A549 (cell line): ENCODE data around the gene GJD3.

Experiments
- EHMT2 ChIP-seq: fragments of 200-600 bp; sonication (generic); IDR thresholded peaks from 2 replicates; pipeline ENCODE4 v1.6.1; 2016; ENCODE audit warnings: antibody characterized with exemption, low read depth, mild to moderate bottlenecking, moderate library complexity
- EP300 ChIP-seq, 2 experiments: fragments of >200 bp; sonication (Bioruptor Twin); formaldehyde crosslinking; IDR thresholded peaks; 2 replicates in 1 of 2; 3 replicates in 1 of 2; pipeline ENCODE4 v1.6.1; 2016 to 2017
- SREBF2 ChIP-seq: fragments of 450-650 bp; IDR thresholded peaks from 2 replicates; pipeline ENCODE4 v1.6.1; 2014; ENCODE audit warnings: mild to moderate bottlenecking, moderate library complexity
- ZNF302 ChIP-seq: fragments of 250-450 bp; sonication (Bioruptor Pico); IDR thresholded peaks from 2 replicates; pipeline ENCODE4 v1.9.0; 2021; ENCODE audit warnings: inconsistent platforms, mild to moderate bottlenecking, moderate library complexity

DNA sequence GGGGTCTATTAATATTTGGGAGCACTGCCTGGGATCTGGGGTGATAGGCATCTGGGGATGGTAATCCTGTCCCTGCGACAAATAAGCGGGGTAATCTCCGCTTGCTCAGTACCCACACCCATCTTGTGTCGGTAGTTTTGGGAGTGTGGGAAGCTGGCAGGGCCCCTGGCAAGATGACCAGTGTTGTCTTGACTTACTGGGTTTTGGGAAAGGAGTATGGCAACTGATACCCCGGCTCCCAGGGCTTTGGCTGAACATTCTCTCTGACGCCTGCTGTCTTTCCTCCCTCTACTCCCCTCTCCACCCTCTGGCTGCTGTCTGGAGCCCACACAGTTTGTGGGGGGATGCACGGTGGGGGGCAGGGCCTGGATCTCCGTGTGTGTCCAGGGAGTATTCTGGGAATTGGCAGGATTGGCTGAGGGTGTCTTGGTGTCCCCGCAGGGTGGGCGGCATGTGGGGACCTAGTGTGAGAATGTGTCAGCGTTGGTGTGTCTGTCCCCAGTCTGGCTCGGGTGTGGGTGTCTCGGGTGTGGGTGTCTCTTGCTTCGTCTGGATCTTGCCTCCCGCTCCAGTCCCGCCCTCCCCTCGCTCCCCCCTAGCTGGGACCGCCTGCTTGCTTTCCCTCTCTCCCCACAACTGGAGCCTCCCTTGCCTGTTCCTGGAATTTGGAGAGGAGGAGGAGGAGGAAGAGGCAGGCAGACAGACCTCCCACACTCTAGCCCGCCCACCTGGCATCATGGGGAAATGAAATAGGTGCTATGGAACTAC, 43.6 kb downstream of the GJD3 start:
- TF ChIP-seq EP300 (IDR thresholded peaks at IDR 0.05), result no peak
- TF ChIP-seq ZNF302 (CRISPR knock-in tag), result no peak
- TF ChIP-seq EHMT2, result no peak
- no peak for TF ChIP-seq SREBF2
